ENCODE results near the gene SAXO1.

- TF ChIP-seq POLR2A (IDR thresholded peaks at IDR 0.05) = no peak
- no peak for TF ChIP-seq CTCF (IDR thresholded peaks at IDR 0.05)
Measured at GRCh38 chr9:18942801-18943200, 90.2 kb downstream of the SAXO1 start.

All from adrenal gland (tissue), 5 donors.